BLaER1 treated with 17β-estradiol and CSF1 and Interleukin-3, amounts not matched to agents 10 nM and 100 nM (cell line): ENCODE results near the gene TTC28.

Source experiments
- H3K27ac ChIP-seq, 11 experiments: shearing (Covaris generic); formaldehyde crosslinking; 2 replicates each; pipeline ENCODE4 v1.8.1; 2022
- H3K27me3 ChIP-seq, 11 experiments: shearing (Covaris generic); formaldehyde crosslinking; 2 replicates each; pipeline ENCODE4 v1.8.1; 2022
- H3K36me3 ChIP-seq, 11 experiments: shearing (Covaris generic); formaldehyde crosslinking; 2 replicates each; pipeline ENCODE4 v1.8.1; 2022
- H3K4me1 ChIP-seq, 10 experiments: shearing (Covaris generic); formaldehyde crosslinking; 2 replicates each; pipeline ENCODE4 v1.8.1; 2022
- H3K4me2 ChIP-seq, 11 experiments: shearing (Covaris generic); formaldehyde crosslinking; 2 replicates each; pipeline ENCODE4 v1.8.1; 2022
- H3K4me3 ChIP-seq, 10 experiments: shearing (Covaris generic); formaldehyde crosslinking; 2 replicates each; pipeline ENCODE4 v1.8.1; 2022
- H3K9ac ChIP-seq, 11 experiments: shearing (Covaris generic); formaldehyde crosslinking; 2 replicates each; pipeline ENCODE4 v1.8.1; 2022
- H3K9me3 ChIP-seq, 11 experiments: shearing (Covaris generic); formaldehyde crosslinking; replicated peaks in 1 of 11; 2 replicates each; pipeline ENCODE4 v1.8.1; 2022
- H4K20me1 ChIP-seq, 11 experiments: shearing (Covaris generic); formaldehyde crosslinking; 2 replicates each; pipeline ENCODE4 v1.8.1; 2022
- Cebpa-rat ChIP-seq, 11 experiments: shearing (Covaris generic); IDR thresholded peaks; 2 replicates each; pipeline ENCODE4 v1.8.1; 2022

The TTC28 gene

DNA sequence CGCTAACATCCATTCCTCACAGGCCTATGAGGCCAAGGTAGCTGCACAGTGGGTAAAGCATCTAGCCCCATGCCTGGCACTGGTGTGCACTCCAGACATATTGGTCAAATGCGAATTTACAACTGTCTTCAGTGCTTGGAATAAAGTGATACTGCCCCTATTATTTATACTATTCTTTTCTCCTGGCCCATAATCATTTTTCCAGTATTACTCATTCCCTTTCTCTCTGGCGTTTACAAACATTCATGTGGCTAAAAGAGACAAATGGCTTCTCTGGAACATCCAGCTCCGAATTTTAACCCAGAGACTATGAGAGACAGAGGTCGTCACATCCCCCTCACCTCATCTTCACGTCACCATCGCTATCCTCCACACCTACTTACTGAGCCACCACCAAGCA, 673.4 kb downstream of the TTC28 start:
- no peaks in the 10 kb centered on the region for H3K27me3 ChIP-seq
- no peaks in the 10 kb centered on the region for H3K36me3 ChIP-seq
- no peak overlapping the region for H3K27ac ChIP-seq
- no peak overlapping the region for H3K9ac ChIP-seq
- H3K4me1 ChIP-seq, result peaks cover 0 to 10% (median 4%) of the 10 kb centered on the region in 10 experiments; a peak in 8 of 20 replicates
- TF ChIP-seq Cebpa-rat (IDR thresholded peaks at IDR 0.05), result no peak
- no peak overlapping the region for H3K4me3 ChIP-seq
- no peaks in the 10 kb centered on the region for H3K9me3 ChIP-seq
- H4K20me1 ChIP-seq, result peaks cover 0 to 9% (median 0%) of the 10 kb centered on the region in 11 experiments; a peak in 2 of 22 replicates
- H3K4me2 ChIP-seq, result no peak overlapping the region; a peak in 1 of 22 replicates

- no peak overlapping the region for H3K4me3 ChIP-seq
- peak overlapping the region in 1 of 11 experiments; percentile 2; a peak in 1 of 22 replicates for H3K4me2 ChIP-seq
- no peak overlapping the region for H3K27ac ChIP-seq
- H3K9me3 ChIP-seq, result no peaks in the 10 kb centered on the region
- H3K27me3 ChIP-seq, result no peaks in the 10 kb centered on the region
- H4K20me1 ChIP-seq, result peaks cover 0 to 9% (median 0%) of the 10 kb centered on the region in 11 experiments; a peak in 2 of 22 replicates
- no peak overlapping the region; a peak in 1 of 22 replicates for H3K9ac ChIP-seq
- no peaks in the 10 kb centered on the region for H3K36me3 ChIP-seq
- peaks cover 0 to 10% (median 4%) of the 10 kb centered on the region in 10 experiments; a peak in 8 of 20 replicates for H3K4me1 ChIP-seq
- TF ChIP-seq Cebpa-rat (IDR thresholded peaks at IDR 0.05), result no peak
These were observed 674.1 kb downstream of the TTC28 start for GRCh38 chr22:28005513-28005912.

GRCh38 chr22:28004021-28004420, 675.6 kb downstream of the TTC28 start:
- no peaks in the 10 kb centered on the region for H3K36me3 ChIP-seq
- no peak overlapping the region for H3K9ac ChIP-seq
- H3K4me1 ChIP-seq, result peaks cover 0 to 10% (median 4%) of the 10 kb centered on the region in 10 experiments; a peak in 8 of 20 replicates
- no peak for TF ChIP-seq Cebpa-rat (IDR thresholded peaks at IDR 0.05)
- H3K9me3 ChIP-seq, result no peaks in the 10 kb centered on the region
- H3K4me2 ChIP-seq, result no peak overlapping the region
- H3K27ac ChIP-seq, result no peak overlapping the region
- no peak overlapping the region for H3K4me3 ChIP-seq
- peaks cover 0 to 9% (median 0%) of the 10 kb centered on the region in 11 experiments; a peak in 1 of 22 replicates for H4K20me1 ChIP-seq
- no peaks in the 10 kb centered on the region for H3K27me3 ChIP-seq

DNA sequence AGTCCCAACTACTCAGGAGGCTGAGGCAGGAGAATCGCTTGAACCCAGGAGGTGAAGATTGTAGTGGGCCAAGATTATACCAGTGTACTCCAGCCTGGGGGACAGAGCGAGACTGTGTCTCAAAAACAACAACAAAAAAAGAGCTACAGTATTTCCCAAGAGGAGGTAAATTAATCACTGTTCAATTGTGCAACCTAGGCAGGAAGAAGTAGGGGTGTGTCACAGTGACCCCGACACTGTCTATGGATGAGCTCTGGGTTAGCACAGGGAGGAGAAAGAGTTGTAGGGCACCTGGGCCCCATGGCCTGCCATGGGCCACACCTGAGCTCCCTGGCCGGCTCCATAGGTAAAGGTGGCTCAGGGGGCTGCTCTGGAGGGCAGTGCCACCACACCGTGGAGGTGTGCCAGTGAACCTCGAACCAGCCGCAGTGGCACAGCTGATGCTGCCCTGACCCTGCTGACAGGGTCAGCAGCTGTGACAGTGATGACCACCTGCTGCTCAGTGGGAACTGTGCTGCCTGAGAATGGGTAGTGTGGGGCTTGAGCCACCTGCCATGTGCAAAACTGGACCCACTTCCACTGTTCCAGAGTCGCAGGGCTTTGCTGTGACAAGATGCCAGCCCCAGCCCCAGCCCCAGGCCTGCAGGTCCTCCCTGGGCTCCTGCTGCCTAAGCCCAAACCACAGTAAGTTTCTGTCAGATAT, 676.6 kb downstream of the TTC28 start:
- H3K9me3 ChIP-seq, result no peaks in the 10 kb centered on the region
- H3K9ac ChIP-seq, result no peak overlapping the region
- H3K27me3 ChIP-seq, result no peaks in the 10 kb centered on the region
- H3K4me3 ChIP-seq, result no peak overlapping the region
- peak overlapping the region in 3 of 11 experiments; percentile 15 to 31 (median 20); a peak in 2 of 22 replicates for H3K4me2 ChIP-seq
- H3K27ac ChIP-seq, result no peak overlapping the region
- H4K20me1 ChIP-seq, result peaks cover 0 to 9% (median 0%) of the 10 kb centered on the region in 11 experiments; a peak in 1 of 22 replicates
- no peak for TF ChIP-seq Cebpa-rat (IDR thresholded peaks at IDR 0.05)
- H3K36me3 ChIP-seq, result no peaks in the 10 kb centered on the region
- H3K4me1 ChIP-seq, result peaks cover 0 to 10% (median 4%) of the 10 kb centered on the region in 10 experiments; a peak in 8 of 20 replicates

DNA sequence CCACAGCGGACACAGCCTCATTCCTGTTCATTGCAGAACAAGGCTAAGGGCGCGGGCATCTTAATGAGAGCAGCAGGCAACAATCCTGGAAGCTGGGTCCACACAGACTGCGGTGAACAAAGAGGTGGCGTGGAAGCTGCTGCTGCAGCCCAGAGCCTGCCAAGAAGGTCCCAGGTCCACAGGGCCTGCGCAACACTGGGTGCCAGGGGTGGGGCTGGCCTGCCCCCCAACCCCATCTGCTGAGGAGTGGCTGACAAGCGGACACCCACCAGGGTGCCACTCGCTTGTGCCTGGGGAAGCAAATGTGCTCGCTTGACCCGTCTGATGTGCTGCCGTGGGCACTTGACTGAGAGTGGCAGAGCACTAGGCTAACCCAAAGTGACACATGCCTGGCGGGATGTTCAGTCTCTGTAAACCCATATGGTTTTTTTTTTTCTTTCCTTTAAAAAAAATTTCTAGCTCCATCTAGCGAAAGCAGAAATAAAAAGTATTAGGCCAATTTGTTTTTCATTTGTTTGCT, 677.4 kb downstream of the TTC28 start:
- Histone ChIP-seq H4K20me1 (peaks cover 0 to 9% (median 0%) of the 10 kb centered on the region in 11 experiments; a peak in 1 of 22 replicates), H3K9me3 (no peaks in the 10 kb centered on the region), H3K4me3 (no peak overlapping the region), H3K4me1 (peaks cover 0 to 12% (median 4%) of the 10 kb centered on the region in 10 experiments; a peak in 9 of 20 replicates), H3K36me3 (no peaks in the 10 kb centered on the region), H3K4me2 (0 out of 22 replicates have a peak overlapping the region, but pooled peaks of 1 of the 11 experiments have one; percentile 15), H3K27ac (no peak overlapping the region), H3K9ac (no peak overlapping the region), H3K27me3 (no peaks in the 10 kb centered on the region)
- no peak for TF ChIP-seq Cebpa-rat (IDR thresholded peaks at IDR 0.05)

DNA sequence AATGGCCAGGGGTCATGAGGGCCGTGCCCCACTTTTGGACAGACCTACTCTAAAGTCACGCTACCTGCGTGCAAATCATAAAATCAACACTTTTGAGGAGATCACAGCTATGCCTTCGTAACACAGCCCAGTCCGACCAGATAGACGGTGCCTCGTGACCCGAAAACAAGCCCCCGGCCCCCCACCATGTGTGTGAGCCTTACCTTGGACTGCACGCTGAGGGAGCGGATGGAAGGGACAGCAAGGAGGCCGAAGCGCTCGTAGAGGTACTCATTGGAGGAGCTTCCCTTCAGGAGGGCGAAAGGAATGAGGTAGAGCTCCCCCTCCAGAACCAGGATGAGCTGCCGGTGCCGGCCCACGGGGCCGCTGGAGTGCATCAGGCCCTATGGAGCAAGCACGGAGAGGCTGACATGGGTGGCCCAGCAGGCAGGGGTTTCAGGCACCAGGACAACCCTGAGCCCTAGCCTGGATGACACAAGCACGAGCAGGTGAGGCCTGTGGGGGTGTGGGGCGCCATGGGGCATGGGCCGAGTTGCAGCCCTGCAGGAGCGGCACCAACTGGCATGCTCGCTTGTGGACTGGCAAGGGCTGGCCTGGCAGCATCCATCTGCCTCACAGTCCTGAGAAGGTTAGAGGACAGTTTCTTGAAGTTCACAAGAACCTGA, 678.3 kb downstream of the TTC28 start:
- no peaks in the 10 kb centered on the region for H3K36me3 ChIP-seq

GRCh38 chr22:28000361-28000760, 679.3 kb downstream of the TTC28 start:
- H3K27ac ChIP-seq, result no peak overlapping the region
- TF ChIP-seq Cebpa-rat (IDR thresholded peaks at IDR 0.05), result no peak
- no peak overlapping the region for H3K4me3 ChIP-seq
- no peaks in the 10 kb centered on the region for H3K36me3 ChIP-seq
- no peak overlapping the region for H3K4me2 ChIP-seq
- H3K9ac ChIP-seq, result no peak overlapping the region
- H3K27me3 ChIP-seq, result no peaks in the 10 kb centered on the region
- H3K9me3 ChIP-seq, result no peaks in the 10 kb centered on the region
- peaks cover 0 to 10% (median 2%) of the 10 kb centered on the region in 10 experiments; a peak in 7 of 20 replicates for H3K4me1 ChIP-seq
- peaks cover 0 to 9% (median 0%) of the 10 kb centered on the region in 11 experiments; a peak in 1 of 22 replicates for H4K20me1 ChIP-seq

More for the DNA sequence above, 678.3 kb downstream of the TTC28 start:
- Histone ChIP-seq H3K9me3 (no peaks in the 10 kb centered on the region), H3K4me1 (peaks cover 0 to 12% (median 4%) of the 10 kb centered on the region in 10 experiments; a peak in 9 of 20 replicates), H4K20me1 (peaks cover 0 to 9% (median 0%) of the 10 kb centered on the region in 11 experiments; a peak in 1 of 22 replicates), H3K27ac (no peak overlapping the region), H3K9ac (no peak overlapping the region), H3K4me3 (no peak overlapping the region), H3K27me3 (no peaks in the 10 kb centered on the region), H3K4me2 (no peak overlapping the region)
- no peak for TF ChIP-seq Cebpa-rat (IDR thresholded peaks at IDR 0.05)

DNA sequence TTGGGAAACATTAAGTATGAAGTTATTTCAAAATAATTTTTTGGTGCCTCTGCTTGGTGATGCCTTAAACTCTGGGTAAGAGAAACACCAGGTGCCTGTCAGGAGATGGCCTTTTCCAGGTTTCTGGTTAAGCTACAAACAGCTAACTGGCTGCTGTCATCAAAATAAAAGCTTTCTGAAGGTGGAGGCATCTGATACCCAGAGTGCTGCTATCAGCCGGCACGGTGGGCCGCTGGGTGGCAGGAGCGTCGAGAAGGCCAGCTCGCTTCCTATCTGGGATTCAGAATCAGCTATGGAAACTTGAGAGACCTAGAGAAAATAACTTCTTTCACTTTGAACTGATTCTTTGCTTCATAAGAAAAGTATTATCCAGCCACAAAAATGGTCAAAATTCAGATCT, 679.8 kb downstream of the TTC28 start:
- Histone ChIP-seq H3K27me3 (no peaks in the 10 kb centered on the region), H3K4me3 (no peak overlapping the region), H3K4me1 (peaks cover 0 to 12% (median 2%) of the 10 kb centered on the region in 10 experiments; a peak in 9 of 20 replicates), H3K9ac (no peak overlapping the region), H3K36me3 (no peaks in the 10 kb centered on the region), H3K4me2 (no peak overlapping the region), H3K27ac (no peak overlapping the region), H3K9me3 (no peaks in the 10 kb centered on the region), H4K20me1 (0 out of 22 replicates have a peak, but pooled peaks cover 0 to 9% (median 0%) of the 10 kb centered on the region in 11 experiments)
- no peak for TF ChIP-seq Cebpa-rat (IDR thresholded peaks at IDR 0.05)
